ENCODE data around the gene CHMP4A. TPM values are rescaled to one million over a fixed set of nuclear protein-coding genes. Genes with fewer than 3 reads are reported as not detected.

Gene CHMP4A
- total and polyA plus RNA-seq, 2 experiments from 2014 or later, result 25.6 to 73.6 TPM

DNA sequence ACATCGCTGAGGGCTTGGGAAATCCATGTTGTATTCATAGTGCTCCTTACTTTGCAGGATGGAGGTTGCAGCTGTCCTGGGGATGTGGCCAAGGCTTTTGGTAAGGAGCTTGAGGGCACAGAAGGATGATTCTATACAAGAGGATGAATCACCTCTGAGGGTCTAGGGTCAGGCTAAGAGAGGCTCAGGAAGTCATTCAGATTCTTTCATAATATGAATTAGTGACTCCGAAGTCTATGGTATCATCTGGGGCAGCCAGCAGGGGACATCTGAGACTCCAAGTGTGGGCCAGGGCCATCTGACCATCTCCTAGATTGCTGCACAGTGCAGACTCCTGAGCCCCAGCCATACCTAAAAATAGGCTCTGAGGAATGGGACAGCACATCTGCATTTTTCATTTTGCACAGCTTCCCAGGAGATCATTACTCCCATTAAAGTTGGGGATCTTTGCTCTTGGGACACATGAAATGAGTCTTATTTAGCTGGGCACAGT is 24.2 kb upstream of the CHMP4A start:
- Histone ChIP-seq H4K20me1 (ENCODE audit: insufficient read depth, poor library complexity, severe bottlenecking) (peaks cover 4% of the 10 kb centered on the region), H3K36me3 (replicated peaks; ENCODE audit: insufficient read depth, low read depth) (no peaks in the 10 kb centered on the region), H3K9me2 (replicated peaks; ENCODE audit: insufficient read depth) (no peaks in the 10 kb centered on the region), H2AFZ (no peak overlapping the region), H3K27me3 (no peaks in the 10 kb centered on the region), H3K27ac (no peak overlapping the region), H3K4me3 (no peak overlapping the region), H3K9me3 (ENCODE audit: low read depth) (no peaks in the 10 kb centered on the region), H3K4me2 (no peak overlapping the region), H3K4me1 (ENCODE audit: insufficient read depth) (peaks cover 12% of the 10 kb centered on the region), H3K79me2 (peaks cover 57% of the 10 kb centered on the region)
- no peak for TF ChIP-seq CTCF (IDR thresholded peaks at IDR 0.05; ENCODE audit: poor library complexity)
- no peak for TF ChIP-seq EZH2phosphoT487 (IDR thresholded peaks at IDR 0.05; ENCODE audit: low read depth, severe bottlenecking, unreplicated experiment)
- 94% methylated on average over 2 of the region's 2 CpGs for WGBS (ENCODE audit: low lambda C conversion rate, missing lambda C conversion rate)
- DNase-seq (ENCODE audit: low spot score), result no peak

DNA sequence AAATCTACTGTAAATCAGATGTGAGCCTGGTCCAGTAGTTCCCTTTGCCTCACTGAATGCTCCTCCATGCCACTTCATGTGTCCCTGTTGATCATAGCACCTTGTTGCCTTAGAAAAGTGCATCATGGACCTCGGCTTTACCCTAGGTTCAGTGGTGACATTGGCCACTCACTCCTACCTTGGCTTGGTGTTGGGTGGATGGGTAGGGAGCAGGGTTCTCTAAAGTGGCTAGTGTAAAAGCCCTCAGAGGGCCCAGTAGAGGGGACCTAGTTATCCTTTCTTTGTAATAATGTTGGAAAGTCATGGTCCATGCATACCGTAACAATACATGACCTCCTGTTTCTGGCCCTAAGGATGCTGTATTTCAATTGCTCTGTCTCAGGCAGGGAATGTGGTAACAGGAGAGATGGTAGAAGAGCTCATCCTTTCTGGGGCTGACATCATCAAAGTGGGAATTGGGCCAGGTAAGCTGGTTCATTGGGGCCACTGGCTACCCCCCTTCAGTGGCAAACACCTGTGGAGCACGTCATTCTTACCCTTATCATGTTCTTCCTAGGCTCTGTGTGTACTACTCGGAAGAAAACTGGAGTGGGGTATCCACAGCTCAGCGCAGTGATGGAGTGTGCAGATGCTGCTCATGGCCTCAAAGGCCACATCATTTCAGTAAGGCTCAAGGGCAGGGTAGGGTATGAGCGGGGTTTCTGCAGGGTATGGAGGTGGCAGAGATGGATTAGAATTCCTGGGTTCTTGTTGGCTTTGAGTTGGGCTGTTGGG is 23.6 kb upstream of the CHMP4A start:
- 95% methylated on average over 6 of the region's 6 CpGs for WGBS (ENCODE audit: low lambda C conversion rate, missing lambda C conversion rate)
- Histone ChIP-seq H3K4me2 (no peak overlapping the region), H3K4me3 (no peak overlapping the region), H3K79me2 (peaks cover 58% of the 10 kb centered on the region), H3K27me3 (no peaks in the 10 kb centered on the region), H3K4me1 (ENCODE audit: insufficient read depth) (peaks cover 12% of the 10 kb centered on the region), H2AFZ (no peak overlapping the region), H3K27ac (no peak overlapping the region), H4K20me1 (ENCODE audit: insufficient read depth, poor library complexity, severe bottlenecking) (peaks cover 4% of the 10 kb centered on the region), H3K36me3 (replicated peaks; ENCODE audit: insufficient read depth, low read depth) (no peaks in the 10 kb centered on the region), H3K9me3 (ENCODE audit: low read depth) (no peaks in the 10 kb centered on the region), H3K9me2 (replicated peaks; ENCODE audit: insufficient read depth) (no peaks in the 10 kb centered on the region)
- no peak for DNase-seq (ENCODE audit: low spot score)
- TF ChIP-seq CTCF (IDR thresholded peaks at IDR 0.05; ENCODE audit: poor library complexity) (no peak), EZH2phosphoT487 (IDR thresholded peaks at IDR 0.05; ENCODE audit: low read depth, severe bottlenecking, unreplicated experiment) (no peak), EZH2 (IDR thresholded peaks at IDR 0.05; ENCODE audit: borderline replicate concordance) (no peak)

- H3K27ac ChIP-seq, result no peak overlapping the region
- H3K4me2 ChIP-seq, result no peak overlapping the region
- peaks cover 17% of the 10 kb centered on the region for H3K4me1 ChIP-seq (ENCODE audit: insufficient read depth)
- peaks cover 4% of the 10 kb centered on the region for H4K20me1 ChIP-seq (ENCODE audit: insufficient read depth, poor library complexity, severe bottlenecking)
- peaks cover 59% of the 10 kb centered on the region for H3K79me2 ChIP-seq
- H3K4me3 ChIP-seq, result no peak overlapping the region
- no peaks in the 10 kb centered on the region for H3K9me3 ChIP-seq (ENCODE audit: low read depth)
- DNase-seq (ENCODE audit: low spot score), result no peak
- H3K36me3 ChIP-seq (replicated peaks; ENCODE audit: insufficient read depth, low read depth), result no peaks in the 10 kb centered on the region
- H2AFZ ChIP-seq, result no peak overlapping the region
- 98% methylated on average over 5 of the region's 5 CpGs for WGBS (ENCODE audit: low lambda C conversion rate, missing lambda C conversion rate)
- no peaks in the 10 kb centered on the region for H3K27me3 ChIP-seq
- no peaks in the 10 kb centered on the region for H3K9me2 ChIP-seq (replicated peaks; ENCODE audit: insufficient read depth)
- no peak for TF ChIP-seq CTCF (IDR thresholded peaks at IDR 0.05; ENCODE audit: poor library complexity)
- no peak for TF ChIP-seq EZH2 (IDR thresholded peaks at IDR 0.05; ENCODE audit: borderline replicate concordance)
- TF ChIP-seq EZH2phosphoT487 (IDR thresholded peaks at IDR 0.05; ENCODE audit: low read depth, severe bottlenecking, unreplicated experiment), result no peak
Measured at GRCh38 chr14:24235804-24236688, 22.8 kb upstream of the CHMP4A start.
